SK-N-SH (cell line): ENCODE data around the gene YBX1.
"Not testable (repeated sequence)": the region's sequence is repeated elsewhere in the genome, so short reads cannot be mapped to it uniquely, and the experiment has no call there.

Source experiments
- CTCF ChIP-seq: fragments of 200-600 bp; sonication (generic); IDR thresholded peaks from 2 replicates; pipeline ENCODE4 v1.6.1; 2017; ENCODE audit warnings: antibody characterized with exemption, mild to moderate bottlenecking, moderate library complexity
- EP300 ChIP-seq, 2 experiments: IDR thresholded peaks; 2 replicates each; pipeline versions ENCODE4 v1.4.0 to v1.6.1; 2012; ENCODE audit warnings: borderline replicate concordance in 1 of 2, low read depth in 1 of 2, low read length in 1 of 2
- EZH2phosphoT487 ChIP-seq: fragments of 200-600 bp; sonication (generic); IDR thresholded peaks from 2 replicates; pipeline ENCODE4 v1.6.1; 2017; ENCODE audit warnings: low read depth, mixed run types, mild to moderate bottlenecking, antibody characterized with exemption, moderate library complexity, borderline replicate concordance
- GATA2 ChIP-seq: sonication (generic); formaldehyde crosslinking; IDR thresholded peaks from 2 replicates; pipeline ENCODE4 v1.5.0; 2020; ENCODE audit warnings: mild to moderate bottlenecking, missing genetic modification reagents
- IRF3 ChIP-seq: fragments of 150-350 bp; IDR thresholded peaks from 2 replicates; pipeline ENCODE4 v1.6.1; 2016; ENCODE audit warnings: mild to moderate bottlenecking, low read depth, low read length
- MAX ChIP-seq: IDR thresholded peaks from 2 replicates; pipeline ENCODE4 v1.4.0; 2012; ENCODE audit warnings: low read depth
- POLR2AphosphoS5 ChIP-seq: IDR thresholded peaks from 2 replicates; pipeline ENCODE4 v1.6.1; 2012; ENCODE audit warnings: low read depth, low read length
- RAD21 ChIP-seq: IDR thresholded peaks from 2 replicates; pipeline ENCODE4 v1.6.1; 2012; ENCODE audit warnings: mild to moderate bottlenecking, low read length
- USF1 ChIP-seq: IDR thresholded peaks from 2 replicates; pipeline ENCODE4 v1.4.0; 2012; ENCODE audit warnings: low read depth, borderline replicate concordance
- YY1 ChIP-seq: IDR thresholded peaks from 2 replicates; pipeline ENCODE4 v1.4.0; 2012; ENCODE audit warnings: low read depth, mild to moderate bottlenecking

DNA sequence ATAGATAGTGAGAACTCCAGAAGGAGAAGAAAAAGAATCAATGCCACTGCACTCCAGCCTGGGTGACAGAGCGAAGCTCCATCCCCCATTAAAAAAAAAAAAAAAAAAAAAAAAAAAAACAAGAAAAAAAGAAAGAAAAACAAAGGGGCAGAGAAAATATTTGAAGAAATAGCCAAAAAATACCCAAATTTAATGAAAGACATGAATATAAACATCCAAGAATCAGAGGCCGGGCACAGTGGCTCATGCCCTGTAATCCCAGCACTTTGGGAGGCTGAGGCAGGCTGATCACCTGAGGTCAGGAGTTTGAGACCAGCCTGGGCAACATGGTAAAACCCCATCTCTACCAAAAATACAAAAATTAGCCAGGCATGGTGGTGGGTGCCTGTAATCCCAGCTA is 40.2 kb downstream of the YBX1 start:
- TF ChIP-seq CTCF; YY1; GATA2 (CRISPR knock-in tag); EZH2phosphoT487; POLR2AphosphoS5; MAX; IRF3; EP300 (IDR thresholded peaks at IDR 0.05; ENCODE audit: borderline replicate concordance in 1 of 2, low read depth in 1 of 2, low read length in 1 of 2); USF1; RAD21: not testable (repeated sequence)
